KMS-11 (cell line): Measurements from ENCODE around the gene CDC7.
"Not testable (repeated sequence)": the region's sequence is repeated elsewhere in the genome, so short reads cannot be mapped to it uniquely, and the experiment has no call there.

Source experiments
- H2AFZ ChIP-seq: fragments of 200-600 bp; sonication (generic); 2 replicates; pipeline ENCODE4 v1.6.1; 2016; ENCODE audit warnings: antibody characterized with exemption, mixed run types, low read depth
- H3K27ac ChIP-seq: fragments of 200-600 bp; sonication (generic); 2 replicates; pipeline ENCODE4 v1.6.1; 2016; ENCODE audit warnings: mild to moderate bottlenecking, mixed run types
- H3K27me3 ChIP-seq: fragments of 200-600 bp; sonication (generic); 2 replicates; pipeline ENCODE4 v1.6.1; 2017; ENCODE audit warnings: mild to moderate bottlenecking, low read depth, mixed run types, moderate library complexity; ENCODE audit not compliant: insufficient read depth
- H3K36me3 ChIP-seq: fragments of 200-600 bp; sonication (generic); 2 replicates; pipeline ENCODE4 v1.6.1; 2017; ENCODE audit warnings: mild to moderate bottlenecking, mixed run types; ENCODE audit not compliant: insufficient read depth
- H3K4me1 ChIP-seq: fragments of 200-600 bp; sonication (generic); 2 replicates; pipeline ENCODE4 v1.6.1; 2016; ENCODE audit warnings: mild to moderate bottlenecking, low read depth, mixed run types; ENCODE audit not compliant: poor library complexity, severe bottlenecking
- H3K4me2 ChIP-seq: fragments of 200-600 bp; sonication (generic); 2 replicates; pipeline ENCODE4 v1.7.0; 2016; ENCODE audit warnings: mild to moderate bottlenecking, mixed run types
- H3K4me3 ChIP-seq: fragments of 200-600 bp; sonication (generic); IDR thresholded peaks from 2 replicates; pipeline ENCODE4 v1.6.1; 2017; ENCODE audit warnings: low read depth, low read length, mixed read lengths; ENCODE audit not compliant: insufficient read depth
- H3K79me2 ChIP-seq: fragments of 200-600 bp; sonication (generic); 2 replicates; pipeline ENCODE4 v1.6.1; 2016; ENCODE audit warnings: low read depth, mixed run types; ENCODE audit not compliant: insufficient read depth
- H3K9ac ChIP-seq: fragments of 200-600 bp; sonication (generic); 2 replicates; pipeline ENCODE4 v1.6.1; 2016; ENCODE audit warnings: mild to moderate bottlenecking, mixed run types
- H4K20me1 ChIP-seq: fragments of 200-600 bp; sonication (generic); 2 replicates; pipeline ENCODE4 v1.6.1; 2016; ENCODE audit warnings: mild to moderate bottlenecking, mixed run types; ENCODE audit not compliant: insufficient read depth
- CTCF ChIP-seq: fragments of 200-600 bp; sonication (generic); conservative IDR thresholded peaks from 2 replicates; pipeline ENCODE4 v1.6.1; 2017; ENCODE audit warnings: low read depth, mild to moderate bottlenecking, antibody characterized with exemption, low read length, moderate library complexity, mixed read lengths

The CDC7 gene

DNA sequence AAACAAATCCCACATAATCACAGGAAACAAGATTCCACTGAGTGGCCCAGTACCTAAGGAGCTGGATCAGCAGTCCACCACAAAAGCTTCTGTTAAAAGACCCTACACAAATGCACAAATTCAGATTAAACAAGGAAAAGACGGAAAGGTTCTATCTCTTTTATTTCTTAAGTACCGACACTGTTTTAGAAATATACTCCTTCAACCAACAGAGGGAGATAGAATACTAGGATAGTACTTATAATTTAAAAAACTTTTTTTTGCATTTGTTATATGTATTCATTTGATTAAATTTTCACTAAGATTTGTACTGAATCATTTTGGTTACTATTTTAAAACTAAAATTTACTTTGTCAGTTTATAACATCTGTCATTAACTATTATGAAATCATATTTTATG lies 12.5 kb downstream of the CDC7 start:
- H3K36me3 ChIP-seq, result no peaks in the 10 kb centered on the region
- no peak overlapping the region for H2AFZ ChIP-seq
- H3K4me1 ChIP-seq, result no peaks in the 10 kb centered on the region
- H3K9ac ChIP-seq, result no peak overlapping the region
- no peak overlapping the region for H3K27ac ChIP-seq
- no peak; the same call in 1 of the 2 replicates for TF ChIP-seq CTCF
- no peaks in the 10 kb centered on the region for H3K27me3 ChIP-seq
- no peaks in the 10 kb centered on the region for H4K20me1 ChIP-seq
- H3K4me3 ChIP-seq, result no peak overlapping the region
- H3K79me2 ChIP-seq, result no peaks in the 10 kb centered on the region
- no peak overlapping the region for H3K4me2 ChIP-seq

DNA sequence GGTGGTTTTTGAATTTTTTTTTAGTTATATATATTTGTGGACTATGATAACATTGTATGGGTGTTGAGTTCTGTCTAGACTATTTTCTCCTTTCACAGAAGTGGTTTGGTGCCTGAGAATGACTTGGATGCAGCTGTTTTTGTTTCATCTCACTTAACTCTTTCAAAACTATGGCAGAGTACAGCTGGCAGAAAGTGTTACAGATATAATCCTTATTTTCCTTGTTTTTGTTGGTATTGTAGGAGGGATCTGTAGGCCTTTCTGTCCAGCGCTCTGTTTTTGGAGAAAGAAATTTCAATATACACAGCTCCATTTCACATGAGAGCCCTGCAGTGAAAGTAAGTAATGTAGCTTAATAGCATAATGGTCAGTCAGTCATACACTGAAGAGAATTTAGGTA lies 13.1 kb downstream of the CDC7 start:
- TF ChIP-seq CTCF, result no peak
- H3K79me2 ChIP-seq, result no peaks in the 10 kb centered on the region
- H3K27ac ChIP-seq, result no peak overlapping the region
- H3K36me3 ChIP-seq, result no peaks in the 10 kb centered on the region
- H3K4me2 ChIP-seq, result no peak overlapping the region
- H2AFZ ChIP-seq, result no peak overlapping the region
- H3K9ac ChIP-seq, result no peak overlapping the region
- no peaks in the 10 kb centered on the region for H4K20me1 ChIP-seq
- H3K4me1 ChIP-seq, result no peaks in the 10 kb centered on the region
- H3K4me3 ChIP-seq, result no peak overlapping the region
- no peaks in the 10 kb centered on the region for H3K27me3 ChIP-seq

GRCh38 chr1:91515994-91516393 lies 15.3 kb downstream of the CDC7 start:
- no peak for TF ChIP-seq CTCF
- Histone ChIP-seq H3K4me3 (no peak overlapping the region), H4K20me1 (no peaks in the 10 kb centered on the region), H3K4me1 (no peaks in the 10 kb centered on the region), H3K36me3 (no peaks in the 10 kb centered on the region), H3K79me2 (no peaks in the 10 kb centered on the region), H3K4me2 (no peak overlapping the region), H2AFZ (no peak overlapping the region), H3K27me3 (no peaks in the 10 kb centered on the region), H3K9ac (no peak overlapping the region), H3K27ac (no peak overlapping the region)

DNA sequence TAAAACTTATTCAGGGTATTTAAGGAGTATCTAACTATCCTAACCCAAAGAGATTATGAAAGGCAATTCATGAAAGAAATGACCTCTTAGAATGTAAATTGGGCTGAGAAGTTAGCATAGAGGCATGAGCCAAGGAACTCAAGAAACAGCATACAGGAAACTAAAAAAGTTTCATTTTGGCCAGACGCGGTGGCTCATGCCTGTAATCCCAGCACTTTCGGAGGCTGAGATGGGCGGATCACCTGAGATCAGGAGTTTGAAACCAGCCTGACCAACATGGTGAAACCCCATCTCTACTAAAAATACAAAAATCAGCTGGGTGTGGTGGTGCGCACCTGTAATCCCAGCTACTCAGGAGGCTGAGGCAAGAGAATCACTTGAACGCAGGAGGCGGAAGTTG lies 16.0 kb downstream of the CDC7 start:
- H3K27ac ChIP-seq, H3K79me2 ChIP-seq, H3K9ac ChIP-seq, H3K4me2 ChIP-seq, H3K4me1 ChIP-seq, H3K27me3 ChIP-seq, H3K36me3 ChIP-seq, H4K20me1 ChIP-seq, H3K4me3 ChIP-seq, H2AFZ ChIP-seq: not testable (repeated sequence)

DNA sequence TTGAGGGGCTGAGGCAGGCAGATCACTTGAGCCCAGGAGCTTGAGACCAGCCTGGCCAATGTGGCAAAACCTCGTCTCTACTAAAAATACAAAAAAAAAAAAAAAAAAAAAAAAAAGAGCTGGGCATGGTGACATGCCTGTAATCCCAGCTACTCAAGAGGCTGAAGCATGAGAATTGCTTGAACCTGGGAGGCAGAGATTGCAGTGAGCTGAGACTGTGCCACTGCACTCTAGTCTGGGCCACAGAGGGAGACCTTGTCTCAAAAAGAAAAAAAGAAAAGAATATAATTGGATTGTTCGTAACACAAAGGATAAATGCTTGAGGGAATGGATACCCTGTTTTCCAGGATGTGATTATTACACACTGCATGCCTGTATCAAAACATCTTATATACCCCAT lies 18.5 kb downstream of the CDC7 start:
- not testable (repeated sequence) for H2AFZ ChIP-seq, H3K27me3 ChIP-seq, H3K9ac ChIP-seq, H3K36me3 ChIP-seq, H4K20me1 ChIP-seq, H3K79me2 ChIP-seq, H3K4me2 ChIP-seq, H3K4me3 ChIP-seq, H3K4me1 ChIP-seq, H3K27ac ChIP-seq
